Smooth muscle cell (in vitro differentiated cells): ENCODE results near the gene MGAT3. TPM values are rescaled to one million over a fixed set of nuclear protein-coding genes. Genes with fewer than 3 reads are reported as not detected.
"Not testable (repeated sequence)": the region's sequence is repeated elsewhere in the genome, so short reads cannot be mapped to it uniquely, and the experiment has no call there.

Source experiments
- DNase-seq: peaks from one replicate; lab custom pipeline; 2025; ENCODE audit not compliant: unreplicated experiment; lab: John Stamatoyannopoulos, UW
- H2AFZ ChIP-seq: fragments of 200-600 bp; sonication (generic); 2 replicates; pipeline ENCODE4 v1.6.0; 2016; ENCODE audit warnings: antibody characterized with exemption, low read depth, mild to moderate bottlenecking
- H3F3A ChIP-seq: fragments of 200-600 bp; sonication (generic); 2 replicates; pipeline ENCODE4 v1.6.0; 2017; ENCODE audit warnings: antibody characterized with exemption, low read depth
- H3K27ac ChIP-seq: fragments of 200-600 bp; sonication (generic); 2 replicates; pipeline ENCODE4 v1.5.1; 2016; ENCODE audit warnings: low read depth, mild to moderate bottlenecking
- H3K27me3 ChIP-seq: fragments of 200-600 bp; sonication (generic); 2 replicates; pipeline ENCODE4 v1.6.1; 2016; ENCODE audit warnings: low read depth, mild to moderate bottlenecking
- H3K36me3 ChIP-seq: fragments of 200-600 bp; sonication (generic); 2 replicates; pipeline ENCODE4 v1.5.1; 2016; ENCODE audit warnings: low read depth
- H3K4me1 ChIP-seq: fragments of 200-600 bp; sonication (generic); 2 replicates; pipeline ENCODE4 v1.5.1; 2016; ENCODE audit warnings: low read depth
- H3K4me2 ChIP-seq: fragments of 200-600 bp; sonication (generic); 2 replicates; pipeline ENCODE4 v1.6.0; 2016; ENCODE audit warnings: mild to moderate bottlenecking
- H3K4me3 ChIP-seq: fragments of 200-600 bp; sonication (generic); 2 replicates; pipeline ENCODE4 v1.5.1; 2016; ENCODE audit warnings: mild to moderate bottlenecking
- H3K79me2 ChIP-seq: fragments of 200-600 bp; sonication (generic); 2 replicates; pipeline ENCODE4 v1.6.0; 2016; ENCODE audit warnings: low read depth, mild to moderate bottlenecking
- H3K9ac ChIP-seq: fragments of 200-600 bp; sonication (generic); 2 replicates; pipeline ENCODE4 v1.6.0; 2016; ENCODE audit warnings: low read depth
- H3K9me3 ChIP-seq: fragments of 200-600 bp; sonication (generic); replicated peaks from 2 replicates; pipeline ENCODE4 v1.5.1; 2016; ENCODE audit warnings: low read depth
- H4K20me1 ChIP-seq: fragments of 200-600 bp; sonication (generic); 2 replicates; pipeline ENCODE4 v1.6.0; 2016; ENCODE audit warnings: low read depth
- WGBS: methylation state at CpG from one replicate; pipeline ENCODE4 v1.1.7; 2016; ENCODE audit warnings: low lambda C conversion rate; 5-methylcytosine and 5-hydroxymethylcytosine counted together
- polyA plus RNA-seq: library from polyadenylated mRNA; unstranded; fragments of >200 nt; fragmentation: Nextera tagmentation; extraction: Ambion mirVana; gene quantifications from 2 replicates; pipeline ENCODE4 v1.2.1, GENCODE V29; 2016
- total RNA-seq: library from RNA; depleted of rRNA; stranded (reverse); fragments of >200 nt; gene quantifications from 2 replicates; pipeline ENCODE4 v1.2.3, GENCODE V29; 2014
- TF ChIP-seq, protein P1 (sequence below): fragments of 200-600 bp; sonication (generic); IDR thresholded peaks from 2 replicates; pipeline ENCODE4 v1.5.1; 2017; ENCODE audit warnings: borderline replicate concordance, mild to moderate bottlenecking, antibody characterized with exemption; ENCODE audit not compliant: insufficient read depth, poor library complexity, severe bottlenecking

The MGAT3 gene
- total and polyA plus RNA-seq, 2 experiments from 2014 or later: 3.9 to 7.8 TPM

DNA sequence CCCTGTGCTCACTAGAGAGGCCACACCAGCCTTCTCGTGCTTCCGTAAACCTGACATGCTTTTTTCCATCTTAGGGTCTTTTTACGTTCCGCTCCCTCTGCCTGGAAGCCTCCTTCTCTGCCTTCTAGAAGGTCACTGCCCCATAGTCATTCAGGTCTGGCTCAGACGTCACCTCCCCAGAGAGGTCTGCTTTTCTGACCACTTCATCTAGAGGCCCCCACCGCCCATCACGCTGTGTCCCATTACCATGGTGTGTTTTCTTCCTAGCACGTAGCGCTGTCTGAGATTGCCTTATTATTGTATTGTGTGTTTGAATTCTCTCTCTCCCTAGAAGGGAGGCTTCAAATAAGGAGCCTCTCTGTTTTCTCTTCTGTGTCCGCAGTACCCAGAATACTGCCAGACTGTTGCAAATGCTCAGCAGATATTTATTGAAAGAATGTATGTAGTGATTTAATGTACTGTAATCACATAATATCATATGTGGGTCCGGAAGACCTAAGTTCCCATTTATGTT is 47.2 kb upstream of the MGAT3 start:
- no peak for DNase-seq
- no peaks in the 10 kb centered on the region for H3K9me3 ChIP-seq
- H3F3A ChIP-seq: peaks cover 7% of the 10 kb centered on the region
- no peak overlapping the region for H3K27ac ChIP-seq
- WGBS: 94% methylated on average over 11 of the region's 11 CpGs
- no peak overlapping the region for H3K4me2 ChIP-seq
- TF ChIP-seq, protein P1, sequence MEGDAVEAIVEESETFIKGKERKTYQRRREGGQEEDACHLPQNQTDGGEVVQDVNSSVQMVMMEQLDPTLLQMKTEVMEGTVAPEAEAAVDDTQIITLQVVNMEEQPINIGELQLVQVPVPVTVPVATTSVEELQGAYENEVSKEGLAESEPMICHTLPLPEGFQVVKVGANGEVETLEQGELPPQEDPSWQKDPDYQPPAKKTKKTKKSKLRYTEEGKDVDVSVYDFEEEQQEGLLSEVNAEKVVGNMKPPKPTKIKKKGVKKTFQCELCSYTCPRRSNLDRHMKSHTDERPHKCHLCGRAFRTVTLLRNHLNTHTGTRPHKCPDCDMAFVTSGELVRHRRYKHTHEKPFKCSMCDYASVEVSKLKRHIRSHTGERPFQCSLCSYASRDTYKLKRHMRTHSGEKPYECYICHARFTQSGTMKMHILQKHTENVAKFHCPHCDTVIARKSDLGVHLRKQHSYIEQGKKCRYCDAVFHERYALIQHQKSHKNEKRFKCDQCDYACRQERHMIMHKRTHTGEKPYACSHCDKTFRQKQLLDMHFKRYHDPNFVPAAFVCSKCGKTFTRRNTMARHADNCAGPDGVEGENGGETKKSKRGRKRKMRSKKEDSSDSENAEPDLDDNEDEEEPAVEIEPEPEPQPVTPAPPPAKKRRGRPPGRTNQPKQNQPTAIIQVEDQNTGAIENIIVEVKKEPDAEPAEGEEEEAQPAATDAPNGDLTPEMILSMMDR: no peak
- H3K27me3 ChIP-seq: no peaks in the 10 kb centered on the region
- no peak overlapping the region for H3K4me3 ChIP-seq
- H3K79me2 ChIP-seq: peaks cover 21% of the 10 kb centered on the region
- H4K20me1 ChIP-seq: peaks cover 96% of the 10 kb centered on the region
- H3K9ac ChIP-seq: no peak overlapping the region
- H3K4me1 ChIP-seq: no peaks in the 10 kb centered on the region
- no peak overlapping the region for H2AFZ ChIP-seq
- H3K36me3 ChIP-seq: no peaks in the 10 kb centered on the region

DNA sequence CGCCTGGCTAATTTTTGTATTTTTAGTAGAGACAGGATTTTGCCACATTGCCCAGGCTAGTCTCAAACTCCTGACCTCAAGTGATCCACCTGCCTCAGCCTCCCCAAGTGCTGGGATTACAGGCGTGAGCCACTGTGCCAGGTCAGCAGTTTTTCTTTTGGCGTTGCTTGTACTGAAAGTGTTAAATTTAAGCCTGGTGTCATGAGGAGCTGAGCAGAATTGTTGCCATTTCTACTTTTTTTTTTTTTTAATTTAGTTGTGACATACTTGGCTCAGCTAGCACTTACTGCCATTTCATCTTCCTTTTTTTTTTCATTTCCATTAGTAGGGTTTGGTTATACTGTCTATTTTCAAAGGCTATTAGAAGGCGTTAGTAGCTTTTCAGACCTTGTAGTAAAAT is 46.5 kb upstream of the MGAT3 start:
- Histone ChIP-seq H3K27me3 (no peaks in the 10 kb centered on the region), H3K36me3 (no peaks in the 10 kb centered on the region), H2AFZ (no peak overlapping the region), H3K79me2 (peaks cover 21% of the 10 kb centered on the region), H4K20me1 (peaks cover 97% of the 10 kb centered on the region), H3F3A (peaks cover 7% of the 10 kb centered on the region), H3K4me1 (no peaks in the 10 kb centered on the region), H3K4me3 (no peak overlapping the region), H3K27ac (no peak overlapping the region), H3K9me3 (no peaks in the 10 kb centered on the region), H3K9ac (no peak overlapping the region), H3K4me2 (no peak overlapping the region)
- WGBS: 94% methylated on average over 4 of the region's 4 CpGs
- TF ChIP-seq, protein P1: no peak
- no peak for DNase-seq

DNA sequence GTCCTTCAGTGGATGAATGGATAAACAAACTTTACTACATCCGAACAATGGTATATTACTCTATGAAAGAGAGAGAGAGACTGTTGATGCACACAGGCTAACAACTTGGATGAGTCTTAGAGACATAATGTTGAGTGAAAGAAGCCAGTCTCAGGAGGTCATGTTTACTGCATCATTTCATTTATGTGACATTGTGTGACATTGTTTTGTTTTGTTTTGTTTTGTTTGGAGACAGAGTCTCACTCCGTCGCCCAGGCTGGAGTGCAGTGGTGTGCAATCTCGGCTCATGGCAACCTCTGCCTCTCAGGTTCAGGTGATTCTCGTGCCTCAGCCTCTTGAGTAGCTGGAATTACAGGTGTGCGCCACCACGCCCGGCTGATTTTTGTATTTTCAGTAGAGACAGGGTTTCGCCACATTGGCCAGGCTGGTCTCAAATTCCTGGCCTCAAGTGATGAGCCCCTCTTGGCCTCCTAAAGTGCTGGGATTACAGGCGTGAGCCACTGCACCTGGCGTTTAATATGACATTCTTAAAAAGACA is 44.9 kb upstream of the MGAT3 start:
- not testable (repeated sequence) for H3K9ac ChIP-seq, H3K4me3 ChIP-seq, H3K4me1 ChIP-seq, H3K27me3 ChIP-seq, H3K9me3 ChIP-seq, H2AFZ ChIP-seq, DNase-seq, H3F3A ChIP-seq, H3K36me3 ChIP-seq
- H3K4me2 ChIP-seq: peak overlapping the region; percentile 40
- peaks cover 96% of the 10 kb centered on the region for H4K20me1 ChIP-seq
- H3K27ac ChIP-seq: peak overlapping the region; percentile 31
- H3K79me2 ChIP-seq: peaks cover 21% of the 10 kb centered on the region
- 94% methylated on average over 11 of the region's 11 CpGs for WGBS

DNA sequence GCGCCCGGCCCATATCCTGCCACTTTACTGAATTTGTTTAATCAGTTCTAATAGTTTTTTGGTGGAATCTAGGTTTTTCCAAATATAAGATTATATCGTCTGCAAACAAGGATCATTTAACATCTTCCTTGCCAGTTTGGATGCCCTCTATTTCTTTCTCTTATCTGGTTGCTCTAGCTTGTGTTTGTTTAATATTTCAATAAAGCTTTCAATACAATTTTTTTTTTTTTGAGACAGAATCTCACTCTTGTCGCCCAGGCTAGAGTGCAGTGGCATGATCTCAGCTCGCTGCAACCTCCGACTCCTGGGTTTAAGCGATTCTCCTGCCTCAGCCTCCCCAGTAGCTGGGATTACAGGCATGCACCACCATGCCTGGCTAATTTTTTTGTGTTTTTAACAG is 43.6 kb upstream of the MGAT3 start:
- not testable (repeated sequence) for H3K4me1 ChIP-seq, DNase-seq, H3K4me2 ChIP-seq, H3K9me3 ChIP-seq, H3K9ac ChIP-seq, H3K27ac ChIP-seq, H3K27me3 ChIP-seq, H3F3A ChIP-seq, H2AFZ ChIP-seq, H3K4me3 ChIP-seq, H3K36me3 ChIP-seq
- Histone ChIP-seq H4K20me1 (peaks cover 83% of the 10 kb centered on the region), H3K79me2 (peaks cover 21% of the 10 kb centered on the region)
- WGBS: 97% methylated on average over 7 of the region's 7 CpGs

DNA sequence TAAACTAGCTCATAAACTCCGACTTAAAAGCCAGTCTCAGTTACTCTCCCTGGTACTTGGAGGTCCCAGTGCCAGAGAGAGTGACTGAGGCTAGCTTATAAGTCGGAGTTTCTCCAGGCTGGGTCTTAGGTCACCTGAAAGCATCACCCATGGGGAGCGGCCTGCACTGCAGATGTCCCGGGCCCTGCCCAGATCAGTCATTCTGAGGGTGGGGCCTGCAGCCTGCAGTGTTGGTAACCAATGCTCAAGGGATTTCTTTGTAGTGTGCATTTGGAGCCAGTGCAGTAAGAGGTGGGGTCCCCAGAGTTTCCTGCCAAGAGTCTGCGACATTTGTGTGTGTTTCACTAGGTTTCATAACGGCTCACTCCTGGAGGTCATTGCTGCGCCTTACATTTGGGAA is 42.4 kb upstream of the MGAT3 start:
- Histone ChIP-seq H4K20me1 (peaks cover 72% of the 10 kb centered on the region), H3K27me3 (no peaks in the 10 kb centered on the region), H3K27ac (no peak overlapping the region), H3K9me3 (no peaks in the 10 kb centered on the region), H3K36me3 (no peaks in the 10 kb centered on the region), H3K79me2 (peaks cover 21% of the 10 kb centered on the region), H3K4me1 (no peaks in the 10 kb centered on the region), H3K4me2 (no peak overlapping the region), H2AFZ (no peak overlapping the region), H3K4me3 (no peak overlapping the region), H3F3A (peaks cover 7% of the 10 kb centered on the region), H3K9ac (no peak overlapping the region)
- TF ChIP-seq, protein P1: no peak
- no peak for DNase-seq
- WGBS: 94% methylated on average over 7 of the region's 7 CpGs
